H9 (cell line): Measurements from ENCODE around the gene PCBD2. TPM values are rescaled to one million over a fixed set of nuclear protein-coding genes. Genes with fewer than 3 reads are reported as not detected.

Experiments used
- DNase-seq: peaks from one replicate; pipeline ENCODE4 v3.0.0-alpha.2; 2017
- H2AFZ ChIP-seq: one replicate; pipeline ENCODE4 v1.6.1; 2013; ENCODE audit warnings: mild to moderate bottlenecking, low read length, control low read depth, moderate library complexity
- H2AK5ac ChIP-seq: 2 replicates; pipeline ENCODE4 v1.6.1; 2013; ENCODE audit warnings: low read length, control low read depth, mixed read lengths; ENCODE audit not compliant: insufficient read length
- H2BK120ac ChIP-seq: one replicate; pipeline ENCODE4 v1.6.1; 2013; ENCODE audit warnings: low read depth, mild to moderate bottlenecking, low read length, control low read depth, inconsistent platforms; ENCODE audit not compliant: poor library complexity, severe bottlenecking
- H2BK12ac ChIP-seq: 2 replicates; pipeline ENCODE4 v1.6.1; 2013; ENCODE audit warnings: low read length, control low read depth, mixed read lengths, low read depth; ENCODE audit not compliant: insufficient read length
- H2BK15ac ChIP-seq: 2 replicates; pipeline ENCODE4 v1.6.1; 2013; ENCODE audit warnings: low read depth, low read length, control low read depth
- H2BK20ac ChIP-seq: one replicate; pipeline ENCODE4 v1.6.1; 2013; ENCODE audit warnings: low read depth, mild to moderate bottlenecking, low read length, control low read depth, inconsistent platforms; ENCODE audit not compliant: poor library complexity, severe bottlenecking
- H2BK5ac ChIP-seq: 2 replicates; pipeline ENCODE4 v1.6.1; 2013; ENCODE audit warnings: low read length, control low read depth, mixed read lengths; ENCODE audit not compliant: insufficient read length
- H3K14ac ChIP-seq: 2 replicates; pipeline ENCODE4 v1.6.1; 2013; ENCODE audit warnings: low read length, control low read depth; ENCODE audit not compliant: insufficient read depth
- H3K18ac ChIP-seq: 2 replicates; pipeline ENCODE4 v1.6.1; 2013; ENCODE audit warnings: low read depth, mild to moderate bottlenecking, mixed read lengths, low read length, control low read depth; ENCODE audit not compliant: insufficient read length
- H3K23ac ChIP-seq: 2 replicates; pipeline ENCODE4 v1.6.1; 2013; ENCODE audit warnings: low read length, control low read depth, mixed read lengths, low read depth; ENCODE audit not compliant: insufficient read length
- H3K23me2 ChIP-seq: 2 replicates; pipeline ENCODE4 v1.6.1; 2013; ENCODE audit warnings: low read depth, mild to moderate bottlenecking, mixed read lengths, low read length, control low read depth; ENCODE audit not compliant: insufficient read length, poor library complexity, severe bottlenecking
- H3K27ac ChIP-seq: 2 replicates; pipeline ENCODE4 v1.5.1; 2013; ENCODE audit warnings: low read length, control low read depth, mixed read lengths, low read depth; ENCODE audit not compliant: insufficient read length
- H3K27me3 ChIP-seq: 2 replicates; pipeline ENCODE4 v1.6.1; 2013; ENCODE audit warnings: low read length, control low read depth, inconsistent platforms; ENCODE audit not compliant: insufficient read depth
- H3K4ac ChIP-seq: 2 replicates; pipeline ENCODE4 v1.6.1; 2013; ENCODE audit warnings: low read depth, mild to moderate bottlenecking, control low read depth, inconsistent platforms, low read length, moderate library complexity
- H3K4me1 ChIP-seq: 2 replicates; pipeline ENCODE4 v1.6.1; 2013; ENCODE audit warnings: low read length, control low read depth, inconsistent platforms; ENCODE audit not compliant: insufficient read depth
- H3K4me2 ChIP-seq: 2 replicates; pipeline ENCODE4 v1.6.1; 2013; ENCODE audit warnings: low read length, control low read depth, mixed read lengths; ENCODE audit not compliant: insufficient read length, insufficient read depth
- H3K56ac ChIP-seq: 2 replicates; pipeline ENCODE4 v1.6.1; 2013; ENCODE audit warnings: low read depth, mild to moderate bottlenecking, mixed read lengths, low read length, control low read depth; ENCODE audit not compliant: insufficient read length
- H3K79me1 ChIP-seq: 2 replicates; pipeline ENCODE4 v1.6.1; 2013; ENCODE audit warnings: low read depth, mild to moderate bottlenecking, moderate library complexity, low read length, control low read depth, inconsistent platforms; ENCODE audit not compliant: insufficient read depth, poor library complexity, severe bottlenecking
- H3K79me2 ChIP-seq: 2 replicates; pipeline ENCODE4 v1.6.1; 2013; ENCODE audit warnings: low read length, control low read depth, inconsistent platforms; ENCODE audit not compliant: insufficient read depth
- H3K9ac ChIP-seq: 2 replicates; pipeline ENCODE4 v1.6.1; 2013; ENCODE audit warnings: low read length, control low read depth, mixed read lengths; ENCODE audit not compliant: insufficient read length; ENCODE audit errors: extremely low read depth
- H3K9me3 ChIP-seq: one replicate; pipeline ENCODE4 v1.6.1; 2013; ENCODE audit warnings: low read depth, low read length, inconsistent platforms; ENCODE audit not compliant: control insufficient read depth
- H3T11ph ChIP-seq: one replicate; pipeline ENCODE4 v1.6.1; 2013; ENCODE audit warnings: mild to moderate bottlenecking, low read length, control low read depth, inconsistent platforms
- H4K20me1 ChIP-seq: one replicate; pipeline ENCODE4 v1.6.1; 2013; ENCODE audit not compliant: control insufficient read depth, insufficient read length, insufficient read depth
- H4K5ac ChIP-seq: 2 replicates; pipeline ENCODE4 v1.6.1; 2013; ENCODE audit warnings: low read depth, mild to moderate bottlenecking, mixed read lengths, low read length, control low read depth; ENCODE audit not compliant: insufficient read length
- H4K8ac ChIP-seq: replicated peaks from 2 replicates; pipeline ENCODE4 v1.6.1; 2013; ENCODE audit warnings: low read length, control low read depth, mixed read lengths, low read depth; ENCODE audit not compliant: insufficient read length
- H4K91ac ChIP-seq: 2 replicates; pipeline ENCODE4 v1.6.1; 2013; ENCODE audit warnings: low read depth, mild to moderate bottlenecking, moderate library complexity, mixed read lengths, low read length, control low read depth; ENCODE audit not compliant: insufficient read length
- H3K27ac Mint-ChIP-seq, 3 experiments: 2 replicates in 2 of 3; 3 replicates in 1 of 3; pipeline ENCODE4 v1.8.0; 2020 to 2021; ENCODE audit warnings: mixed read lengths in 3 of 3, mild to moderate bottlenecking in 1 of 3, moderate library complexity in 1 of 3
- H3K27me3 Mint-ChIP-seq: 2 replicates; pipeline ENCODE4 v1.8.0; 2021; ENCODE audit warnings: low read depth, mild to moderate bottlenecking, moderate library complexity, mixed read lengths
- H3K36me3 Mint-ChIP-seq, 3 experiments: 2 replicates in 2 of 3; 3 replicates in 1 of 3; pipeline ENCODE4 v1.8.0; 2020 to 2021; ENCODE audit warnings: low read depth in 3 of 3, mixed read lengths in 3 of 3; ENCODE audit not compliant: insufficient read depth in 1 of 3
- H3K4me1 Mint-ChIP-seq, 2 experiments: 2 replicates each; pipeline ENCODE4 v1.8.0; 2020; ENCODE audit warnings: mixed read lengths in 2 of 2
- H3K4me3 Mint-ChIP-seq, 2 experiments: 2 replicates in 1 of 2; 3 replicates in 1 of 2; pipeline ENCODE4 v1.8.0; 2020 to 2021; ENCODE audit warnings: mild to moderate bottlenecking in 2 of 2, mixed read lengths in 2 of 2, moderate library complexity in 1 of 2
- H3K9me3 Mint-ChIP-seq, 2 experiments: 2 replicates in 1 of 2; 3 replicates in 1 of 2; pipeline ENCODE4 v1.8.0; 2020; ENCODE audit warnings: mild to moderate bottlenecking in 2 of 2, mixed read lengths in 2 of 2, moderate library complexity in 1 of 2
- CTCF ChIP-seq: fragments of 200-600 bp; sonication (generic); conservative IDR thresholded peaks from 3 replicates; pipeline ENCODE4 v1.8.0; 2021; ENCODE audit warnings: antibody characterized with exemption, mild to moderate bottlenecking
- WGBS: extraction: QIAGEN DNeasy Blood & Tissue Kit; methylation state at CpG from one replicate; pipeline ENCODE4 v1.1.7; 2013; ENCODE audit warnings: missing lambda C conversion rate, low lambda C conversion rate, mixed read lengths; ENCODE audit not compliant: insufficient read length; ENCODE audit errors: extremely low coverage; 5-methylcytosine and 5-hydroxymethylcytosine counted together
- total RNA-seq: library from RNA; stranded (reverse); gene quantifications from 2 replicates; pipeline ENCODE4 v1.2.1, GENCODE V29; 2021

Gene PCBD2
- total RNA-seq, 1 experiment from 2014 or later: 11.9 TPM

GRCh38 chr5:134905246-134905996 lies 490 bp downstream of the PCBD2 start:
- no peak overlapping the region for H3K27ac ChIP-seq
- no peaks in the 10 kb centered on the region for H3K27me3 Mint-ChIP-seq
- H3K27me3 ChIP-seq: no peaks in the 10 kb centered on the region

More at GRCh38 chr5:134905246-134905996, 490 bp downstream of the PCBD2 start:
- peaks cover 0 to 18% (median 6%) of the 10 kb centered on the region in 3 experiments; a peak in 4 of 7 replicates for H3K36me3 Mint-ChIP-seq
- Histone ChIP-seq H4K5ac (no peak overlapping the region), H3K4me2 (peak overlapping the region; percentile 13), H2BK120ac (no peak overlapping the region), H2BK5ac (peak overlapping the region; percentile 1), H3K9ac (peak overlapping the region; percentile 73), H3T11ph (no peak overlapping the region), H3K23ac (no peak overlapping the region), H3K79me2 (no peaks in the 10 kb centered on the region), H2AK5ac (no peak overlapping the region), H2BK15ac (no peak overlapping the region), H3K14ac (peak overlapping the region; percentile 90), H3K79me1 (no peaks in the 10 kb centered on the region), H3K56ac (no peak overlapping the region), H3K18ac (peak overlapping the region; percentile 94), H3K9me3 (no peaks in the 10 kb centered on the region), H2AFZ (no peak overlapping the region), H4K8ac (no peak overlapping the region), H4K20me1 (no peaks in the 10 kb centered on the region), H2BK12ac (no peak overlapping the region), H3K4ac (no peak overlapping the region; the same call in 1 of the 2 replicates), H2BK20ac (no peak overlapping the region), H4K91ac (no peak overlapping the region), H3K23me2 (no peaks in the 10 kb centered on the region), H3K4me1 (0 out of 2 replicates have a peak, but pooled peaks cover 3% of the 10 kb centered on the region)
- H3K9me3 Mint-ChIP-seq: no peaks in the 10 kb centered on the region
- WGBS: no CpG with 5 or more reads among the region's 54 CpGs
- peak overlapping the region; percentile 90 to 91 for H3K4me3 Mint-ChIP-seq
- TF ChIP-seq CTCF: peak; percentile 93; the same call in 2 of the 3 replicates
- no peak for DNase-seq
- peak overlapping the region; percentile 91 to 99 (median 97) for H3K27ac Mint-ChIP-seq
- H3K4me1 Mint-ChIP-seq: peaks cover 5 to 8% of the 10 kb centered on the region in 2 experiments
